Measurements from ENCODE around the gene CEP72.

- TF ChIP-seq, protein P1, sequence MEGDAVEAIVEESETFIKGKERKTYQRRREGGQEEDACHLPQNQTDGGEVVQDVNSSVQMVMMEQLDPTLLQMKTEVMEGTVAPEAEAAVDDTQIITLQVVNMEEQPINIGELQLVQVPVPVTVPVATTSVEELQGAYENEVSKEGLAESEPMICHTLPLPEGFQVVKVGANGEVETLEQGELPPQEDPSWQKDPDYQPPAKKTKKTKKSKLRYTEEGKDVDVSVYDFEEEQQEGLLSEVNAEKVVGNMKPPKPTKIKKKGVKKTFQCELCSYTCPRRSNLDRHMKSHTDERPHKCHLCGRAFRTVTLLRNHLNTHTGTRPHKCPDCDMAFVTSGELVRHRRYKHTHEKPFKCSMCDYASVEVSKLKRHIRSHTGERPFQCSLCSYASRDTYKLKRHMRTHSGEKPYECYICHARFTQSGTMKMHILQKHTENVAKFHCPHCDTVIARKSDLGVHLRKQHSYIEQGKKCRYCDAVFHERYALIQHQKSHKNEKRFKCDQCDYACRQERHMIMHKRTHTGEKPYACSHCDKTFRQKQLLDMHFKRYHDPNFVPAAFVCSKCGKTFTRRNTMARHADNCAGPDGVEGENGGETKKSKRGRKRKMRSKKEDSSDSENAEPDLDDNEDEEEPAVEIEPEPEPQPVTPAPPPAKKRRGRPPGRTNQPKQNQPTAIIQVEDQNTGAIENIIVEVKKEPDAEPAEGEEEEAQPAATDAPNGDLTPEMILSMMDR (IDR thresholded peaks at IDR 0.05) = no peak
- no peak for TF ChIP-seq EZH2 (IDR thresholded peaks at IDR 0.05)
These were observed 22.1 kb downstream of the CEP72 start for GRCh38 chr5:634191-634590.
